DOHH2 (cell line): Measurements from ENCODE around the gene C1orf105.

Experiments
- H3F3A ChIP-seq: fragments of 200-600 bp; sonication (generic), shearing (Covaris generic); 2 replicates; pipeline ENCODE4 v1.6.0; 2016; ENCODE audit warnings: antibody characterized with exemption, mild to moderate bottlenecking; ENCODE audit not compliant: control insufficient read depth, insufficient read depth
- H3K27ac ChIP-seq: fragments of 200-600 bp; sonication (generic); 2 replicates; pipeline ENCODE4 v1.5.1; 2014; ENCODE audit warnings: low read depth, mild to moderate bottlenecking, low read length, moderate library complexity
- H3K27me3 ChIP-seq: fragments of 200-600 bp; sonication (generic); 2 replicates; pipeline ENCODE4 v1.6.1; 2014; ENCODE audit warnings: mild to moderate bottlenecking, low read length, mixed read lengths; ENCODE audit not compliant: control insufficient read depth
- H3K36me3 ChIP-seq: fragments of 200-600 bp; sonication (generic); 2 replicates; pipeline ENCODE4 v1.6.1; 2014; ENCODE audit warnings: mild to moderate bottlenecking, low read length, moderate library complexity, mixed read lengths; ENCODE audit not compliant: control insufficient read depth
- H3K4me1 ChIP-seq: fragments of 200-600 bp; sonication (generic); 2 replicates; pipeline ENCODE4 v1.6.1; 2014; ENCODE audit warnings: mild to moderate bottlenecking, low read length, mixed read lengths; ENCODE audit not compliant: control insufficient read depth
- H3K4me2 ChIP-seq: fragments of 200-600 bp; sonication (generic); 2 replicates; pipeline ENCODE4 v1.6.0; 2014; ENCODE audit warnings: mild to moderate bottlenecking, low read length, moderate library complexity
- H3K4me3 ChIP-seq: fragments of 200-600 bp; sonication (generic); 2 replicates; pipeline ENCODE4 v1.5.1; 2014; ENCODE audit warnings: mild to moderate bottlenecking, low read length, mixed read lengths
- H3K79me2 ChIP-seq: fragments of 200-600 bp; sonication (generic); 2 replicates; pipeline ENCODE4 v1.6.1; 2014; ENCODE audit warnings: mild to moderate bottlenecking, low read length, mixed read lengths; ENCODE audit not compliant: control insufficient read depth
- H3K9me2 ChIP-seq: fragments of 200-600 bp; sonication (generic); replicated peaks from 2 replicates; pipeline ENCODE4 v1.6.1; 2014; ENCODE audit warnings: mild to moderate bottlenecking, low read length, mixed read lengths; ENCODE audit not compliant: control insufficient read depth
- H3K9me3 ChIP-seq: fragments of 200-600 bp; sonication (generic); 2 replicates; pipeline ENCODE4 v1.6.1; 2014; ENCODE audit warnings: antibody characterized with exemption, low read length, mixed read lengths; ENCODE audit not compliant: control insufficient read depth, insufficient read depth
- H4K20me1 ChIP-seq: fragments of 200-600 bp; sonication (generic); 2 replicates; pipeline ENCODE4 v1.6.0; 2014; ENCODE audit warnings: low read depth, mild to moderate bottlenecking, antibody characterized with exemption, low read length, moderate library complexity; ENCODE audit not compliant: control insufficient read depth, insufficient read depth
- EZH2phosphoT487 ChIP-seq: fragments of 200-600 bp; sonication (generic); IDR thresholded peaks from 2 replicates; pipeline ENCODE4 v1.6.1; 2017; ENCODE audit warnings: borderline replicate concordance, mild to moderate bottlenecking, antibody characterized with exemption, low read length, moderate library complexity, mixed read lengths
- TF ChIP-seq, protein P1 (sequence below): fragments of 200-600 bp; sonication (generic); IDR thresholded peaks from one replicate; pipeline ENCODE4 v1.5.1; 2014; ENCODE audit warnings: antibody characterized with exemption, mild to moderate bottlenecking, low read depth, low read length; ENCODE audit not compliant: poor library complexity, severe bottlenecking

Gene C1orf105

DNA sequence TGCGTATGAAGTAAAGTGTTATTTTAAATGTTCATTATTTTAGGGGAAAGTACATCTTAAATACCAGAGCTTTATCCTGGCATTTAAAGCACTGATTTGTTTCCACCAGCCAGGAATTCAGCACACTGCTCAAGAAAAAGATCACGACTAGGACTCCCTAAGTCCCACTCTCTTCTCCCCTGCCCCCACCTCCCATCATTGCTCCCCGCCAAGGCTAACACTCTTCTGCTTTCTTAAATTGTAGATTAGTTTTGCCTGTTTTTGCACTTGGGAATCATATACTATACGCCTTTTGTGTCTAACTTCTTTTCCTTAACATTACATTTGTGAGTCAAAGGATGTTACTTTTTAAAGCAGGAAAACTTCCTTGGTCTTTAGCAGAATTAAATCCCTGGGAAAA lies 37.5 kb upstream of the C1orf105 start:
- H3K79me2 ChIP-seq = no peaks in the 10 kb centered on the region
- no peaks in the 10 kb centered on the region for H4K20me1 ChIP-seq
- no peaks in the 10 kb centered on the region; the same call in 1 of the 2 replicates for H3K36me3 ChIP-seq
- H3K27ac ChIP-seq = no peak overlapping the region
- no peak for TF ChIP-seq EZH2phosphoT487
- H3K27me3 ChIP-seq = no peaks in the 10 kb centered on the region
- H3K9me3 ChIP-seq = no peaks in the 10 kb centered on the region
- no peaks in the 10 kb centered on the region for H3F3A ChIP-seq
- no peak overlapping the region for H3K4me2 ChIP-seq
- peaks cover 26% of the 10 kb centered on the region for H3K4me1 ChIP-seq
- H3K9me2 ChIP-seq = no peaks in the 10 kb centered on the region
- H3K4me3 ChIP-seq = no peak overlapping the region

DNA sequence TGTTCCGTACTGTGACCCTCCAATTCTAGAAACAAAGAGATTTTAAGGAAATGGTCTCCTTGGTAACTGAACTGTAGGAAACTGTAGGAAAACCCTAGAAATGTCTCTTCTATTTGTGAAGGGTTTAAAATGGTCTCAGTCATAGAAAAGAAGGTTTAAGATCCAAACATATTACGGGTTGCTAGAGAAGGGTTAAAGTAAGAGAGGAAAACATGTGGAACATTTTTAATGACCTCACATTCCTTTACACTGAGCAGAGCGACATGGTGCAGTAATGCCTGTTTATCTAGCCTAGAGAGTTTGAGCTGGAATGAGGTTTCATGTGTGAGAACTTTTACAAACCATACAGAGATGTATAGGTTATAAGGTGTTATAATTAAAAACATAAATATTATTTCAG lies 36.9 kb upstream of the C1orf105 start:
- Histone ChIP-seq H3K27ac (no peak overlapping the region), H3K27me3 (no peaks in the 10 kb centered on the region), H3K36me3 (no peaks in the 10 kb centered on the region; the same call in 1 of the 2 replicates), H3K4me2 (no peak overlapping the region), H3F3A (no peaks in the 10 kb centered on the region), H3K4me3 (no peak overlapping the region), H4K20me1 (no peaks in the 10 kb centered on the region), H3K79me2 (no peaks in the 10 kb centered on the region), H3K9me3 (no peaks in the 10 kb centered on the region), H3K9me2 (no peaks in the 10 kb centered on the region), H3K4me1 (peaks cover 26% of the 10 kb centered on the region)
- TF ChIP-seq, protein P1, sequence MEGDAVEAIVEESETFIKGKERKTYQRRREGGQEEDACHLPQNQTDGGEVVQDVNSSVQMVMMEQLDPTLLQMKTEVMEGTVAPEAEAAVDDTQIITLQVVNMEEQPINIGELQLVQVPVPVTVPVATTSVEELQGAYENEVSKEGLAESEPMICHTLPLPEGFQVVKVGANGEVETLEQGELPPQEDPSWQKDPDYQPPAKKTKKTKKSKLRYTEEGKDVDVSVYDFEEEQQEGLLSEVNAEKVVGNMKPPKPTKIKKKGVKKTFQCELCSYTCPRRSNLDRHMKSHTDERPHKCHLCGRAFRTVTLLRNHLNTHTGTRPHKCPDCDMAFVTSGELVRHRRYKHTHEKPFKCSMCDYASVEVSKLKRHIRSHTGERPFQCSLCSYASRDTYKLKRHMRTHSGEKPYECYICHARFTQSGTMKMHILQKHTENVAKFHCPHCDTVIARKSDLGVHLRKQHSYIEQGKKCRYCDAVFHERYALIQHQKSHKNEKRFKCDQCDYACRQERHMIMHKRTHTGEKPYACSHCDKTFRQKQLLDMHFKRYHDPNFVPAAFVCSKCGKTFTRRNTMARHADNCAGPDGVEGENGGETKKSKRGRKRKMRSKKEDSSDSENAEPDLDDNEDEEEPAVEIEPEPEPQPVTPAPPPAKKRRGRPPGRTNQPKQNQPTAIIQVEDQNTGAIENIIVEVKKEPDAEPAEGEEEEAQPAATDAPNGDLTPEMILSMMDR = no peak
- TF ChIP-seq EZH2phosphoT487 = no peak

DNA sequence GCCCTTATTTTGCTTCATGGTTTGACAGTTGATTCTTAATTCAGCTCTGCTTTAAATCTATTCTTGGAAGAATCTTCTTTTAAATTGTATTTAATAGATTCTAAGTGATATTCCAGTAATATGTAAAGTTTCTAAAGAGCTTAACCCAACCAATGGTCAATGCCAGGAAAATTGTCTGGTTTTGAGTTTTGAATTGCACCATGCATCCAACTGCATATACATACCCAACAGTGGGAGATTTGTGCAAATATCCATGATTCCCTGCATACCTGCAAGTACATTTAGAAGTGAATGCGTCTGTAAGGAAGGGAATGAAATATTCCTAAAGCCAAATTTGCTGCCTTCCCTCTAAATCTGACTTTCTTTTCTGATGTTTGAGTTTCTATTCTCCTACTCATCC lies 35.8 kb upstream of the C1orf105 start:
- Histone ChIP-seq H3K27me3 (no peaks in the 10 kb centered on the region), H3F3A (no peaks in the 10 kb centered on the region), H3K4me2 (no peak overlapping the region), H3K27ac (no peak overlapping the region), H3K9me2 (no peaks in the 10 kb centered on the region), H3K4me3 (no peak overlapping the region), H3K79me2 (no peaks in the 10 kb centered on the region), H4K20me1 (no peaks in the 10 kb centered on the region), H3K36me3 (no peaks in the 10 kb centered on the region; the same call in 1 of the 2 replicates), H3K4me1 (peaks cover 23% of the 10 kb centered on the region), H3K9me3 (no peaks in the 10 kb centered on the region)
- no peak for TF ChIP-seq EZH2phosphoT487
- TF ChIP-seq, protein P1 = no peak

DNA sequence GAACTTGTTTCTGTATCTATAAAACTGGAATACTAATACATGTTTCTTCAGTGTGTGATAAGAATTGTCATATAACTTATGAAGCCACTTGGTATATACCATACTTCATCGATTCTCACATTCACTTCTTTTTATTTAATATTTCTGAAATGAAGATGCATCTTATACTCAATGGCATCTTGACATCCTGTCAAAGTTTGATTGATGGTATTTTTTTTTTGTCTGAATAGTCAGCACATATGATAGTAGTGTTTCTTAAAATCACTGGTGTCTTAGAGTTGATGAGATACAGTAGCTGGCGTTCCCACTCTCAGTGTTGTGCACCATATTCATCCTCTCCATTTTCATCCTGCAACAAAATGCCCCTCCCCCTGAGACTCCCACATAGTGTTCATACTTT lies 34.4 kb upstream of the C1orf105 start:
- no peaks in the 10 kb centered on the region for H3K9me2 ChIP-seq
- H3F3A ChIP-seq = no peaks in the 10 kb centered on the region
- H3K4me3 ChIP-seq = no peak overlapping the region
- peaks cover 19% of the 10 kb centered on the region for H3K4me1 ChIP-seq
- H3K27me3 ChIP-seq = no peaks in the 10 kb centered on the region
- H4K20me1 ChIP-seq = no peaks in the 10 kb centered on the region
- H3K27ac ChIP-seq = no peak overlapping the region
- no peak overlapping the region for H3K4me2 ChIP-seq
- no peaks in the 10 kb centered on the region; the same call in 1 of the 2 replicates for H3K36me3 ChIP-seq
- H3K79me2 ChIP-seq = no peaks in the 10 kb centered on the region
- no peak for TF ChIP-seq EZH2phosphoT487
- TF ChIP-seq, protein P1 = no peak
- no peaks in the 10 kb centered on the region for H3K9me3 ChIP-seq
